Thoracic aorta (tissue), 2 donors: ENCODE results near the gene COPS3. TPM values are rescaled to one million over a fixed set of nuclear protein-coding genes. Genes with fewer than 3 reads are reported as not detected.
A peak's percentile ranks its signal among the peaks of the same experiment; 100 is the strongest.

Source experiments
- ATAC-seq: fragments of 150-250 bp; one replicate; pipeline ENCODE4 v1.8.0; 2017; ENCODE audit warnings: low read depth; ENCODE audit not compliant: insufficient number of reproducible peaks, low FRiP score
- DNase-seq: peaks from one replicate; pipeline ENCODE4 v3.0.0-alpha.2; 2020; ENCODE audit warnings: low spot score
- H3K27ac ChIP-seq, 2 donors: fragments of 200-600 bp; sonication (generic); 1 replicate in 1 of 2; 2 replicates in 1 of 2; pipeline ENCODE4 v1.5.1; 2016; ENCODE audit warnings: mild to moderate bottlenecking in 2 of 2, moderate library complexity in 2 of 2
- H3K27me3 ChIP-seq: fragments of 200-600 bp; sonication (generic); replicated peaks from 2 replicates; pipeline ENCODE4 v1.6.0; 2016; ENCODE audit warnings: mild to moderate bottlenecking; ENCODE audit not compliant: insufficient read depth
- H3K36me3 ChIP-seq: fragments of 200-600 bp; sonication (generic); one replicate; pipeline ENCODE4 v1.5.1; 2016
- H3K4me1 ChIP-seq, 2 donors: fragments of 200-600 bp; sonication (generic); 1 replicate in 1 of 2; 2 replicates in 1 of 2; pipeline versions ENCODE4 v1.5.1 to v1.6.0; 2016; ENCODE audit warnings: low read depth in 2 of 2, mild to moderate bottlenecking in 1 of 2; ENCODE audit not compliant: control insufficient read depth in 1 of 2
- H3K4me3 ChIP-seq: fragments of 200-600 bp; sonication (generic); 2 replicates; pipeline ENCODE4 v1.5.1; 2016; ENCODE audit warnings: mild to moderate bottlenecking
- H3K9me3 ChIP-seq: fragments of 200-600 bp; sonication (generic); 2 replicates; pipeline ENCODE4 v1.5.1; 2016
- CTCF ChIP-seq: fragments of 200-600 bp; sonication (generic); IDR thresholded peaks from one replicate; pipeline ENCODE4 v1.5.1; 2019; ENCODE audit warnings: antibody characterized with exemption
- total RNA-seq, 2 donors: library from RNA; depleted of rRNA; stranded (reverse); fragments of >200 nt; gene quantifications; one replicate each; pipeline versions ENCODE4 v1.1.0 to v1.2.3, GENCODE V29; 2016

COPS3 gene
- total RNA-seq, 2 donors from 2014 or later: 45.4 to 49.8 TPM

GRCh38 chr17:17204041-17204591 lies 76.9 kb downstream of the COPS3 start:
- Histone ChIP-seq H3K27me3 (no peaks in the 10 kb centered on the region), H3K9me3 (no peaks in the 10 kb centered on the region), H3K4me3 (peak overlapping the region; percentile 66), H3K36me3 (no peaks in the 10 kb centered on the region), H3K4me1 (peaks cover 18 to 43% of the 10 kb centered on the region in 2 donors), H3K27ac (peak overlapping the region; percentile 69 to 74)
- no peak for TF ChIP-seq CTCF
- ATAC-seq: peak; percentile 39
- no peak for DNase-seq

GRCh38 chr17:17203173-17203730 lies 77.8 kb downstream of the COPS3 start:
- H3K36me3 ChIP-seq: no peaks in the 10 kb centered on the region
- peak overlapping the region; percentile 69 to 74 for H3K27ac ChIP-seq
- H3K4me3 ChIP-seq: peak overlapping the region; percentile 66
- no peak for TF ChIP-seq CTCF
- peaks cover 18 to 43% of the 10 kb centered on the region in 2 donors for H3K4me1 ChIP-seq
- no peak for ATAC-seq
- H3K9me3 ChIP-seq: no peaks in the 10 kb centered on the region
- no peaks in the 10 kb centered on the region for H3K27me3 ChIP-seq
- DNase-seq: no peak

- ATAC-seq: no peak
- H3K9me3 ChIP-seq: no peaks in the 10 kb centered on the region
These were observed 79.1 kb downstream of the COPS3 start for GRCh38 chr17:17201907-17202306.

GRCh38 chr17:17201271-17201670 lies 79.8 kb downstream of the COPS3 start:
- DNase-seq (no peak), ATAC-seq (no peak)
- no peaks in the 10 kb centered on the region for H3K36me3 ChIP-seq
- no peak overlapping the region for H3K27ac ChIP-seq
- H3K4me1 ChIP-seq: peaks cover 18 to 34% of the 10 kb centered on the region in 2 donors
- H3K27me3 ChIP-seq: no peaks in the 10 kb centered on the region
- no peak overlapping the region for H3K4me3 ChIP-seq
- TF ChIP-seq CTCF: no peak
- H3K9me3 ChIP-seq: no peaks in the 10 kb centered on the region

More at GRCh38 chr17:17201907-17202306, 79.1 kb downstream of the COPS3 start:
- DNase-seq: no peak
- Histone ChIP-seq H3K27ac (no peak overlapping the region), H3K27me3 (no peaks in the 10 kb centered on the region), H3K4me1 (peaks cover 18 to 40% of the 10 kb centered on the region in 2 donors), H3K4me3 (no peak overlapping the region), H3K36me3 (no peaks in the 10 kb centered on the region)
- TF ChIP-seq CTCF: no peak

GRCh38 chr17:17200831-17201230 lies 80.2 kb downstream of the COPS3 start:
- Histone ChIP-seq H3K4me1 (peaks cover 18 to 30% of the 10 kb centered on the region in 2 donors), H3K9me3 (no peaks in the 10 kb centered on the region), H3K36me3 (no peaks in the 10 kb centered on the region), H3K27ac (no peak overlapping the region), H3K4me3 (no peak overlapping the region), H3K27me3 (no peaks in the 10 kb centered on the region)
- TF ChIP-seq CTCF: no peak
- DNase-seq: no peak
- ATAC-seq: no peak
